HCEC 1CT (cell line): ENCODE results near the gene ACTL6B.
"Not testable (repeated sequence)": the region's sequence is repeated elsewhere in the genome, so short reads cannot be mapped to it uniquely, and the experiment has no call there.

Experiments used
- DNase-seq: peaks from one replicate; pipeline ENCODE4 v3.0.0-alpha.2; 2017

The ACTL6B gene

GRCh38 chr7:100655908-100656674 lies at the start of gene ACTL6B:
Gene ACTL6B (minus strand): TSS chr7:100656448. CDS start chr7:100656354, 94 bp downstream.
- DNase-seq = no peak

GRCh38 chr7:100705320-100705752 lies 49.1 kb upstream of the ACTL6B start:
- DNase-seq = peak; percentile 47

DNA sequence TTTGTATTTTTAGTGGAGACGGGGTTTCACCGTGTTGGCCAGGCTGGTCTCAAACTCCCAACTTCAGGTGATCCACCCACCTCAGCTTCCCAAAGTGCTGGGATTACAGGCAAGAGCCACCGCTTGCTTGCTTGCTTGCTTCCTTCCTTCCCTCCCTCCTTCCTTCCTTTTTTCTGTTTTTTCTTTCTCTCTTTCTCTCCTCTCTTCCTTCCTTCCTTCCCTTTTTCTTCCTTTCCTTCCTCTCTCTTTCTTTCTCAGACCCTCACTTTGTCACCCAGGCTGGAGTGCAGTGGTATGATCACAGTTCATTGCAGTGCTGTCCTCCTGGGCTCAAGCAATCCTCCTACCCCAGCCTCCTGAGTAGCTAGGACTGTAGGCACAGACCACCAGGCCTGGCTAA lies 44.8 kb upstream of the ACTL6B start:
- DNase-seq = not testable (repeated sequence)

- no peak for DNase-seq
These were observed 42.8 kb upstream of the ACTL6B start for GRCh38 chr7:100699018-100699417.

DNA sequence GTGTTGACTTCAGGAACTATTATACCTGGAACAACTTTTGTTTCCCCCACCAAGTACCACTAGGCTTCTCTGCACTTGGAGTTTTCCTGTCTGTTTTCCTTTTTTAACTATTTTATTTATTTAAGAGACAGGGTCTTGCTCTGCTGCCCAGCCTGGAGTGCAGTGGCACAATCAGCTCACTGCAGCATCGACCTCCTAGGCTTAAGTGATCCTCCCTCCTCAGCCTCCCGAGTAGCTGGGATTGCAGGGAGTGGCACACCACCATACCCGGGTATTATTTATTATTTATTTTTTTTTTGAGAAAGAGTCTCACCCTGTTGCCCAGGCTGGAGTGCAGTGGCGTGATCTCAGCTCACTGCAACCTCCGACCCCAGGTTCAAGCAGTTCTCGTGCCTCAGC lies 39.9 kb upstream of the ACTL6B start:
- DNase-seq = no peak

DNA sequence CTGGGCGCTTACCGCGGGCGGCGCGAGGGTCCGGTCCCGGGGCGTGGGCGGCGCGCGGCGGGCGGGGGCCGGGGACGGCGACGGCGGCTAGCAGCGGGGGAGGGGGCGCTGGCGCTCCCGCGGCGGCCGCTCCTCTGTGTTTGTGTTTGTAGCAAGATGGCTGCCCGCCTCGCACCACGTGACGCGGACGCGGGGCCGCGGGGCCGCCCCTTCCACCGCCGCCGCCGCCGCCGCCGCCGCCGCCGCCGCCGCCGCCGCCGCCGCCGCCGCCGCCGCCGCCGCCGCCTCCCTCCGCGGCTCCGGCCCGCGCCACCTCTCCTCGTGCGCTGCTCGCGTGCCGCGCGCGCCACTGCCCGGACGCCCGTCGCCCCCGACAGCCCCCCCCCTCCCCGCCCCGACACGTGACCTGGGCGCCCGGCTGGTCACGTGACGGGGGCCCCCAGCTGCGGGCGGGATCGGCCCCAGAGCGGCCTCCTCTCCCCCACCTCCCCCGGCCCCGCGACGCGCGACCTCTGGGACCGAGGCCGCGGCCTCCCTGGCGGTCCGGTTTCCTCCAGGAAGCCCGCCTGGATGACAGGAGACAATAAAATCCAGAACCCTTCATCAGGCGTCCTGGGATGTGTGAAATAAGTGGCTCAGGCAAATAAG lies 38.0 kb upstream of the ACTL6B start, which contains the start of gene GIGYF1:
TSS of gene GIGYF1 (minus strand) at position 153 of the 648 bp plus-strand sequence. CDS start 6,012 bp downstream, outside the sequence.
- peak; percentile 61 for DNase-seq

DNA sequence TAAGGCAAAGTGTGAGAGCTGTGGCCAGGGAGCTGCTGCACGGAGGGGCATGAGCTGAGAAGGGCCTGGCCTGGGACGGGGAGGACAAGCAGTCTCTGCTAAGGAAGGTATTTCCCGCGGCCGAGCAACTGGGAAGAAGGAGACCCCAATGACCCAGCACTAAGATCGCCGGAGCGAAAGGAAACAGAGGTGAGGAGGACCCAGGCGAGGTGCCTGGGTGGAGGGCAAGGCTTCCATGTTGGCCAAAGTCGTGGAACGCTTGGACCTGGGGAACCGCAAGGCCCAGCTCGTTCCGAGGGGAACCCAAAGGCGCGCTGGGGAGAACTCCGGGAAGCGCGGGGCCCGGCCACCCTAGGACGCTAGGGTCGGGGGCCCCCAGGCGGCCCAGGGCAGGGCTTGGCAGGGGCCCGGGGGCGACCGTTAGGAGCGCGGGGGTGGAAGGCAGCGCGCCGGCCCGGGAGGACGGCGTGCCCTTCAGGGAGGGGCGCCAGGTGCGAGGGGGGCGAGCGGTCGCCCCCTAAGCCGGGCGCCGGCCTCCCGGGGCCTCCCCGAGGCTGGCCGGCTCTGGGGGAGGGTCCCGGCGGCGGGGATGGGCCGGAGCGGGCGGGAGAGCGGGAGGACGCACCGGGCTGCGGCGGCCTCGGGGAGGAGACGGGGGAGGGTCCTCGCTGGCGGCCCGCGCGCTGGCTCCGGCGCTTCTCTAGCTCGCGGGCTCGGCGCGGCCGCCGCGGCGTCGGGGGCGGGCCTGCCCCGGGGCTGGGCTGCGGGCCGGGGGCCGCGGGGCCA lies 37.3 kb upstream of the ACTL6B start:
- DNase-seq = no peak

DNA sequence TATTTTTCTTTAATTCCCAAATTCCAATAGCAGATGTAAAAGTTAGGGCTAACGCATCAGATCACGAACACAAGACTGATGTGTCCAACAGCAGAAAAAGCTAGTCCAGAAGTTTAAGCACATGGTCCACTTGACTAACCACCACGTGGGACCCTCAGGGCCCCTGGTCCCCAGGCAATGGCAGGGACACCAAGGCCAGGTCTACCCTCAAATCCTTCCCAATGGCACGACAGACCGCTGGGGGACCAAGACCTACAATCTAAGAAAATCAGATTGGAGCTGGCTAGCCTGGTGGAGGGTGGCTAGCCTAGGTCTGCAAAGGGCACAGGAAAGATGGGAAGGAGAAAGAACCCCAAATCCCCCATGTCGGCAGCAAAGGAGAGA lies 36.3 kb upstream of the ACTL6B start:
- DNase-seq = no peak

DNA sequence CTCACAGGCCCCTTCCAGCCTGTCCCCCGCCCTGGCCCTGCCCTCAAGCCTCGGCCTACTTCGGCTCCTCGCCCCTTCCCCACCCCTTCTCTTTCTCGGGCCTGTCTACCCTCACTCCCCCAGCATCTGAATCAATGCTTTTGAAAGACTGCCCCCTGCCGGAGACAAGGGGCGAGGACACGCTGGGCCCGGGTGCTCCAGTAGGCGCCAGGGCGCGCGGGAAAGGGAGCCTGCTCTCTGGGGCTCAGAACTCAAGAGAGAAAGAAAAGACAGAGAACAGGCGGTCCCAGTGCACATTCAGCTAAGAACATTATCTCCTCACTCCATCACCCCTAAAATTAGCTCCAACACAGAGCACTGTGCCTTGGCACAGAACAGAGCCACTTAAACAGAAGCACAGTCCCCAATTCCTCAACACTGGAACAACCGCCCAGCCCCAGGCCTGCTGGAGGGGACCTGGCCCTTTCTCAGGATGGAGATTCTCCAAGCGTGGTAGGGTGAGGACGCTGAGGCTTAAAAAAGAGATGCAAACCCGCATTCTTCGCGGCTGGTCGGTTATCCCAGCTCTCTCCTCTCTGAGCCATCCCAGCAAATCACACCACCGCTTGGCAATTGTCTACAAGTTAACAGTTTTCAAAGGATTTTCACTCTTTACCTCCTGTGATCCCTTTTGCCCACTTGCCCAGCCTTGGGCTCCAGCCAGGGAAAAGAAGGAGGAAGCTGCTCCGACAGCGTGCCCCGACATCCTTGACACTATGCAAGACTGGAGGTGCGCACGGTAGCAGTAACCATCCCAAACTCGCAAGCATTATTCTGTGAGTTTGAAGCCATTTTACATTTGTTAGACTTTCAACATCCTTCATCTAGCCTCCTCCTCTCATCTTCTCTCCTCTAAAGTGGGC lies 35.7 kb upstream of the ACTL6B start:
- peak; percentile 56 for DNase-seq

DNA sequence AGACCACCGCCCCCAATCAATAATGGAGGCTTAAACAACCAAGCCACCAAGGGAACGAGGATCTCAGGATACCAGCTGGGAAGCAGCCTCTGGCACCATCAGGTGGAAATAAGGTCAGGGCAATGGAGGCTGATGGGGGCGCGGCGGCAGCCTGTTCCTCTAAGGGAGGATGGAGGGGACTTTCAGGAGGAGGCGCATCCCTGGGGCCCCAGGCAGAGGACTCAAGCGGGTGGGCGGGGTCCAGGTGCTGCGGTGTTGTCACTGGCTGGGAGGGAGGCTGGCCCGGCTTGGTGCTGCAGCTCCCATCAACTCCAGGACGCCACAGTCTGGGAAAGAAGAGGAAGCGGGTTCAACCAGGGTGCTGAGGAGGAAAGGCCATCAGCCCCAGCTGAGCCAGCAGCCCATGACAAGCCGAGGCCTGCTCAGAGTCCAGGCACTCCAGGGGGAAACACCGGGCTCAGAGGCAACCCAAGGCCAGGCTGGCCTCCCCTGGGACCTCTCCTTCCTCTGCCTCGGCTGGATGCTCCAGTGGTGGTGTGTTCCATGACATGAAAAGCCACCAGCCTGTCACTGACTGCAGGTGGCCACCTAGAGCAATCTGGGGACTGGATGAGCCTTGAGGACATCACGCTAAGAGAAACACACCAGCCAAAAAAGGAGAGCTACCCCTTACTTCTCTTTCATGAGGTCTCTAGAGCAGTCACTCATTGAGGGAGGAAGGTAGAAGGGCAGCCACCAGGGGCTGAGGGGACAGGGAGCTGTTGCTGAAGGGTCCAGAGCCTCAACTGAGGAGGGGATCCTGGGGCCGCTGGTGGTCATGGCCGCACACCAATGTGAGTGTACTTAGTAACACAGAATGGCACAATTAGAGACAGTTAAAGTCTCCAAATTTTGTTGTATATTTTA lies 33.2 kb upstream of the ACTL6B start:
- DNase-seq = no peak

DNA sequence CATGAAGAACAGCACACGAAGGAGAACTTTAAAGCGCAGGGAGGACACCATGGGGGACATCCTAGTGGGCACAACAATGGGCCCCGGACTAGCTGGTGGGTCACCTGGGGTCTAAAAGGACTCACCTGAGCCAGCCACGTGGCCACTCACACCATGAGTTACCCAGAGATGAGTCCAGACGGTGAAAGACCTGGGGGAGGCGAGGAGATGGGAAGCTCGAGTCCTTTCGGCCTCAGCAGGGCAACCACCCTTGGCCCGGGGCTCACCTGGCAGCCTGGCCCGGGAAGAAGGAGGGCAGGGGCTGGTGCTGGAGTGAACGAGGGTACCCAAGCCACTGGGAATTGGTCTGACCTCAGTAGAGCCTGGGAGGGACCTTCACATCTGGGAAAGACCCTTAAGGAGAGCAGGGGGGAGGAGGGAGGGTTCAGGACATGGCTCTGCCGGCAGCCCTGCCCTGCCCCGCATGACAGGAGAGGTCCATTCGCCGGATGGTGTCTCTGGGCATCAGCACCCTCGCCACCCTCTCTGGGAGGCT lies 32.1 kb upstream of the ACTL6B start:
- no peak for DNase-seq

DNA sequence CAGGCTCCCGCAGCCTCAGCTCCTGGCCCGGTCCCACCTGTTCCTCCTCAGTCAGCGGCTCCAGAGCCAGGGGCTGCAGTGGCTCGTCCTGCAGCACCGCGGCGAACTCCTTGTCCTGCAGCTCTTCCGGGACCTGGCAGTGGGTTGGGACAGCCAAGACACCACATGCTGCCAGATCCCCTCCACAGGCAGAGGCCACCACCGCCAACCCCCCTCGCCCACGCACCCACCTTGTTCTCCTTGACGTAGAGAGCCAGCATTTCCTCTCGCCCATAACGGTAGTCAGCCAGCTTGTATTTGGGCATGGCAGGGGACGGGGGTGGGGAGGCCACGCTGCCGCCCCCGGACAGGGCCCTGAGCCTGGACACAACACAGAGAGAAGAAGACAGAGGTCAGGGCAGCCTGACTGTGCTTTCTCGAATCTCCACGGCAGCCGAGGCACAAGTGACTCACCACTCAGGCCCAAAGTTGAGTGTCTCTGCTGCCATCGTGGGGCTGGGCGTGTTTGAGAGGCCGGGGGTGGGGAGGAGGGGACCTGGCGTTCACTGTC lies 31.6 kb upstream of the ACTL6B start:
- no peak for DNase-seq

DNA sequence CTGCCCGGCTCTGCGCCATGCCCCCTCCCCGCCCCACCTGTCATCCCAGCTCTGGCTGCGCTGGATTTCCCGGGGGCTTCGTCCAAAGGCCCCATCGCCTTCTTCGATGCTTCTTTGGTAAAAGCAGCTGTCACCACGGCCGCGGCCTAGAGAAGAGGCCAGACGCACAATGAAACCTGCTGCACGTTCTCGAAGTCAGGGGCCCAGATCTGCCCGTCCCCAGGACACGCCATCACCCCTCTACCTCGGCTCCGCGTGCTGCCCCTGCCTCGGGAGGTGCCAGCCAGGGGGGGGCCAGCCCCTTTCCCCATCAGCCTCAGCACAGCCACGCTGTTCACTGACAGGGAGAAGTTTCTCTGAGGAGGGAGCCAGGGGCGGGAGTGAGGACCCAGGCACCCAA lies 31.0 kb upstream of the ACTL6B start:
- no peak for DNase-seq

- no peak for DNase-seq
These were observed 30.6 kb upstream of the ACTL6B start for GRCh38 chr7:100686822-100687211.

DNA sequence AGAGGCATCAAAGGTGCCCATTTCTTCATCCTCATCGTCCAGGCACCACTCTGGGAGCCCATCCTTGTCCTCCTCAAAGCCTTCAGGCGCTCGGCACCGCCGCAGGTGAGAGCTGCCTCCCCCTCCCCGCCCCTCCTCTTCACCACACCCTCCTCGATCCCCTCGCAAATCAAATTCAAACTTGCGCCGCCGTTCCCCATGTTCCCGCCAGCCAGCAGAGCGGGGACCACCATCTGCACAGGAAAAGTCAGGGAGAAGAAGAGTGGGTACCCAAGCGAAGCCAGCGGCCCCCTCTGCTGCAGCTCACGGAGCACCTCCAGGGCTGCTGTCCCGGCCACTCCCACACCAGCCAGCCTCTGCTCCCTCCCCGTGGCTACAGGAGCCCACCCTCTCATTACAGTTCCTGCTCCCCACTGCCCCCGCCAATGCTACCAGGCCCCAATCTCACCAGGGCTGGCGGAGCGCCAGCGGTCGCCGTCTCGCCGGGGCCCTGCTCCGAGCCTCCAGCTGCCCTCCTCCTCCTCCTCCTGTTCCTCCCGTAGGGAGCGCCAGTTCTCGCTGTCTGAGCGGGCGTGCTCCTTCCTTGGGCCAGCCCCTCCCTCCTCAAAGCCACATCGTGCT lies 30.1 kb upstream of the ACTL6B start:
- DNase-seq = no peak

DNA sequence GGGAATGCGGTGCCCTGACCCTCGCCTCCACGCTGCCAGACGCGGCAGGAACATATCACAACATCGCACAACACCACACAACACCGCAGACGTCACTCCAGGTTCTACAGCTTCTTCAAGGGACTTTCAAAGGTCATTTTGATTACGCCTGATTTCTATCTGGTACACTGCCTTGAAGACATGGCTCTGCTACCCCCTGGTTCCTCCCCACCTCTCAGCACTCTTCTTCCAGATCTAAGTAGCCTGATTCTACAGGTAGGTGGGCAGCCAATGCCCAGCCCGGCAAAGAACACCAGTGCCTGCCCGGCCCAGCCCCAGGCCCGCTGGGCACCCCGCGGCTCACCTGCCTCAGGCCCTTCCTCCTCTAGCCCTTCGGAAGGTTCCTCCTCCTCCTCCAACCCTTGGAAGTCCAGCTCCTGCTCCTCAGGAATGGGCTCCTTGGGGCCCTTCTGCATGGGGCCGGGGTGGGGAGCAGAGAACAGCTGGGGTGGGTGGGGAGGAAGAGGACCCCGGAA lies 29.4 kb upstream of the ACTL6B start:
- DNase-seq = no peak

DNA sequence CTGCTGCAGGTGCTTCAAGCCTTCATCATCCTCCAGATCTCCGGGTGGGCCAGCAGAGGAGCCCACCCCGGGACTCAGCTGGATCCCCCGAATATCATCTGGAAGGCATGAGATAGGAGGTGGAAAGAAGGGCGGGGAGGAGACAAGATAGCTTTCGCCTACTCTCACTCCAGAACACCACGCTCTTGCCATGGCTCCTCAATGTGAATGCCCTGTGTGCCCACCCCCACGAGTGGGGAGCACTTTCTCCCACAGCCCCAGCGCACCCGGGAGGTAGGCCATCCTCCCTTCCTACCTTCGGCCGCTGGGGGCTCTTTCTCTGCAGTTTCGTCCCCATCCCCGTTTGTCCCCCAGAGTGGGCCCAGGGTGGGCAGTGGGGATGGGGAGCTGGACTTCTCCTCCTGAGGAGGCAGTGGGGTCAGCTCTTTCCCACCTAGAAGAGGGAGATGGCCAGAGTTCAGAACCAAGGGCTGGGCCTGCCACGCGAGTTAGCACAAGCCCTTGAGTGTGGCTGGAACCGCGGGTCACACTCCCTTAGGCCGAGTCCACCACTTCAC lies 28.9 kb upstream of the ACTL6B start:
- DNase-seq = no peak

GRCh38 chr7:100684534-100685042 lies 28.3 kb upstream of the ACTL6B start:
- no peak for DNase-seq
